Lung (tissue), 12 donors: ENCODE data around the gene SPINT2. TPM values are rescaled to one million over a fixed set of nuclear protein-coding genes. Genes with fewer than 3 reads are reported as not detected.
A peak's percentile ranks its signal among the peaks of the same experiment; 100 is the strongest.

Experiments used
- ATAC-seq: fragments of 200-7000 bp; cut with Tn5 transposase; one replicate; pipeline ENCODE4 v1.9.1; 2020; ENCODE audit warnings: moderate number of reproducible peaks; ENCODE audit not compliant: insufficient read depth, low FRiP score
- DNase-seq, 3 donors: peaks; one replicate each; pipeline ENCODE4 v3.0.0-alpha.2; 2013 to 2017
- H3K27ac ChIP-seq, 2 donors: one replicate each; pipeline ENCODE4 v1.5.1; 2013; ENCODE audit warnings: mild to moderate bottlenecking in 2 of 2, moderate library complexity in 2 of 2, control low read depth in 1 of 2, inconsistent platforms in 1 of 2, low read depth in 1 of 2, low read length in 1 of 2
- H3K27me3 ChIP-seq, 3 donors: one replicate each; pipeline ENCODE4 v1.5.1; 2013; ENCODE audit warnings: low read length in 2 of 3; ENCODE audit not compliant: control insufficient read depth in 3 of 3, insufficient read depth in 3 of 3
- H3K36me3 ChIP-seq, 4 donors: one replicate each; pipeline ENCODE4 v1.5.1; 2013; ENCODE audit warnings: low read length in 4 of 4, mild to moderate bottlenecking in 1 of 4, moderate library complexity in 1 of 4; ENCODE audit not compliant: control insufficient read depth in 4 of 4, insufficient read depth in 4 of 4
- H3K4me1 ChIP-seq, 5 donors: one replicate each; pipeline ENCODE4 v1.5.1; 2013; ENCODE audit warnings: low read length in 5 of 5, mild to moderate bottlenecking in 2 of 5, moderate library complexity in 1 of 5; ENCODE audit not compliant: control insufficient read depth in 5 of 5, insufficient read depth in 5 of 5
- H3K4me3 ChIP-seq: one replicate; pipeline ENCODE4 v1.5.1; 2013; ENCODE audit warnings: mild to moderate bottlenecking, control low read depth, moderate library complexity
- H3K9ac ChIP-seq, 2 donors: one replicate each; pipeline ENCODE4 v1.5.1; 2013; ENCODE audit warnings: low read length in 2 of 2, control low read depth in 1 of 2; ENCODE audit not compliant: insufficient read depth in 1 of 2
- H3K9me3 ChIP-seq, 4 donors: one replicate each; pipeline ENCODE4 v1.5.1; 2013; ENCODE audit warnings: low read length in 3 of 4, mild to moderate bottlenecking in 1 of 4, moderate library complexity in 1 of 4; ENCODE audit not compliant: control insufficient read depth in 4 of 4, insufficient read depth in 3 of 4
- CTCF ChIP-seq: IDR thresholded peaks from 2 replicates; pipeline ENCODE4 v1.5.1; 2012; ENCODE audit warnings: mild to moderate bottlenecking; ENCODE audit errors: control extremely low read depth, extremely low read depth
- WGBS, 2 donors: extraction: QIAGEN DNeasy Blood & Tissue Kit; methylation state at CpG; one replicate each; pipeline ENCODE4 v1.1.7; 2013; 5-methylcytosine and 5-hydroxymethylcytosine counted together
- polyA plus RNA-seq, 2 donors: library from polyadenylated mRNA; stranded (reverse); fragments of 200-250 nt; gene quantifications; one replicate each; pipeline ENCODE4 v1.2.1, GENCODE V29; 2013
- total RNA-seq, 2 donors: library from RNA; depleted of rRNA in 1 of 2; stranded (reverse); fragments of >200 nt in 1 of 2; gene quantifications; one replicate each; pipeline ENCODE4 v1.2.1, GENCODE V29; 2014 to 2021
- donor health status: control.
- donor health status: control.
- donor health status: Bipolar disorder and iron deficiency.
- donor health status: healthy.
- donor health status: DM: yes; HTN: yes; CAD: no.

SPINT2 gene
- total and polyA plus RNA-seq, 4 donors, result 145 to 259 (median 247) TPM

GRCh38 chr19:38291855-38292254 lies 27.5 kb downstream of the SPINT2 start:
- DNase-seq (no peak), ATAC-seq (no peak)
- TF ChIP-seq CTCF, result no peak

GRCh38 chr19:38293281-38293680 lies 28.9 kb downstream of the SPINT2 start:
- H3K27me3 ChIP-seq, result no peaks in the 10 kb centered on the region
- H3K9me3 ChIP-seq, result no peaks in the 10 kb centered on the region
- peaks cover 0 to 11% (median 0%) of the 10 kb centered on the region in 4 donors for H3K36me3 ChIP-seq
- H3K9ac ChIP-seq, result no peak overlapping the region
- ATAC-seq (no peak), DNase-seq (no peak)
- H3K27ac ChIP-seq, result no peak overlapping the region
- TF ChIP-seq CTCF, result no peak
- no peak overlapping the region for H3K4me3 ChIP-seq
- peaks cover 0 to 35% (median 11%) of the 10 kb centered on the region in 5 donors for H3K4me1 ChIP-seq
- 96 to 97% methylated on average over 9 of the region's 9 CpGs for WGBS, 2 donors

More at GRCh38 chr19:38291855-38292254, 27.5 kb downstream of the SPINT2 start:
- peaks cover 0 to 13% (median 0%) of the 10 kb centered on the region in 4 donors for H3K36me3 ChIP-seq
- no peak overlapping the region for H3K4me3 ChIP-seq
- no peak overlapping the region for H3K27ac ChIP-seq
- 85 to 94% methylated on average over 15 of the region's 15 CpGs for WGBS, 2 donors
- no peaks in the 10 kb centered on the region for H3K9me3 ChIP-seq
- H3K27me3 ChIP-seq, result no peaks in the 10 kb centered on the region
- H3K4me1 ChIP-seq, result peaks cover 0 to 40% (median 11%) of the 10 kb centered on the region in 5 donors
- no peak overlapping the region for H3K9ac ChIP-seq

GRCh38 chr19:38294090-38294489 lies 29.7 kb downstream of the SPINT2 start:
- H3K9me3 ChIP-seq, result no peaks in the 10 kb centered on the region
- H3K27ac ChIP-seq, result no peak overlapping the region
- no peaks in the 10 kb centered on the region for H3K27me3 ChIP-seq
- TF ChIP-seq CTCF, result no peak
- 81 to 91% methylated on average over 8 of the region's 8 CpGs for WGBS, 2 donors
- H3K9ac ChIP-seq, result no peak overlapping the region
- H3K4me3 ChIP-seq, result no peak overlapping the region
- DNase-seq, result peak in 2 of 3 donors; percentile 30 to 48
- H3K36me3 ChIP-seq, result peaks cover 0 to 11% (median 0%) of the 10 kb centered on the region in 4 donors
- ATAC-seq, result no peak
- peaks cover 0 to 32% (median 11%) of the 10 kb centered on the region in 5 donors for H3K4me1 ChIP-seq
